Measurements from ENCODE around the gene SRL.

- TF ChIP-seq CTCF (IDR thresholded peaks at IDR 0.05) (no peak), PBX3 (IDR thresholded peaks at IDR 0.05) (no peak), JUND (IDR thresholded peaks at IDR 0.05) (no peak)
These were observed 64.9 kb downstream of the SRL start for GRCh38 chr16:4176906-4177417.
